Peyer's patch (tissue), 4 donors: Measurements from ENCODE around the gene UTF1. TPM values are rescaled to one million over a fixed set of nuclear protein-coding genes. Genes with fewer than 3 reads are reported as not detected.
"Not testable (repeated sequence)": the region's sequence is repeated elsewhere in the genome, so short reads cannot be mapped to it uniquely, and the experiment has no call there.

Experiments
- DNase-seq, 3 donors: peaks; one replicate each; pipeline ENCODE4 v3.0.0-alpha.2; 2017 to 2019
- H3K27ac ChIP-seq, 4 donors: fragments of 200-600 bp; sonication (generic); one replicate each; pipeline ENCODE4 v1.5.1; 2016 to 2019
- H3K27me3 ChIP-seq, 2 donors: fragments of 200-600 bp; sonication (generic); one replicate each; pipeline ENCODE4 v1.5.1; 2019
- H3K36me3 ChIP-seq, 3 donors: fragments of 200-600 bp; sonication (generic); one replicate each; pipeline ENCODE4 v1.5.1; 2016 to 2019
- H3K4me1 ChIP-seq, 4 donors: fragments of 200-600 bp; sonication (generic); one replicate each; pipeline ENCODE4 v1.5.1; 2016 to 2019
- H3K4me3 ChIP-seq, 4 donors: fragments of 200-600 bp; sonication (generic); 1 replicate in 3 of 4; 2 replicates in 1 of 4; pipeline ENCODE4 v1.5.1; 2016 to 2019; ENCODE audit warnings: mild to moderate bottlenecking in 1 of 4
- H3K9me3 ChIP-seq, 4 donors: fragments of 200-600 bp; sonication (generic); one replicate each; pipeline ENCODE4 v1.5.1; 2016 to 2019; ENCODE audit warnings: mild to moderate bottlenecking in 1 of 4
- CTCF ChIP-seq, 6 experiments: fragments of 450-650 bp in 4 of 6; fragments of 200-600 bp in 2 of 6; sonication (generic) in 1 of 6; IDR thresholded peaks; one replicate each; pipeline ENCODE4 v1.5.1; 2017 to 2019; ENCODE audit warnings: antibody characterized with exemption in 6 of 6, mild to moderate bottlenecking in 3 of 6, moderate library complexity in 1 of 6
- POLR2A ChIP-seq, 2 donors: fragments of 450-650 bp; IDR thresholded peaks; one replicate each; pipeline ENCODE4 v1.5.1; 2017; ENCODE audit warnings: antibody characterized with exemption in 2 of 2, mild to moderate bottlenecking in 2 of 2, moderate library complexity in 2 of 2
- total RNA-seq, 4 donors: library from RNA; depleted of rRNA; stranded (reverse); fragments of >200 nt; gene quantifications; one replicate each; pipeline ENCODE4 v1.1.0, GENCODE V29; 2016

Gene UTF1
- total RNA-seq, 4 donors from 2014 or later = not detected

GRCh38 chr10:133260895-133261725 lies 31.1 kb downstream of the UTF1 start:
- Histone ChIP-seq H3K27ac (peak overlapping the region; percentile 87 to 96 (median 91)), H3K36me3 (no peaks in the 10 kb centered on the region), H3K4me1 (peaks cover 10 to 67% (median 33%) of the 10 kb centered on the region in 4 donors), H3K4me3 (peak overlapping the region; percentile 69 to 96 (median 86)), H3K9me3 (no peaks in the 10 kb centered on the region), H3K27me3 (no peaks in the 10 kb centered on the region)
- TF ChIP-seq POLR2A (IDR thresholded peaks at IDR 0.05) = no peak
- no peak for TF ChIP-seq CTCF (IDR thresholded peaks at IDR 0.05)
- DNase-seq = peak; percentile 55 to 79 (median 74)

- no peaks in the 10 kb centered on the region for H3K9me3 ChIP-seq
- peaks cover 10 to 67% (median 33%) of the 10 kb centered on the region in 4 donors for H3K4me1 ChIP-seq
- no peaks in the 10 kb centered on the region for H3K27me3 ChIP-seq
- TF ChIP-seq POLR2A (IDR thresholded peaks at IDR 0.05) = peak in 1 of 2 donors; percentile 48
- TF ChIP-seq CTCF (IDR thresholded peaks at IDR 0.05) = no peak
- H3K4me3 ChIP-seq = peak overlapping the region; percentile 69 to 96 (median 86)
- peak overlapping the region; percentile 87 to 96 (median 91) for H3K27ac ChIP-seq
- no peaks in the 10 kb centered on the region for H3K36me3 ChIP-seq
- peak; percentile 89 to 95 (median 91) for DNase-seq
Observed at GRCh38 chr10:133261726-133262325, 31.8 kb downstream of the UTF1 start.

GRCh38 chr10:133262696-133263095 lies 32.7 kb downstream of the UTF1 start:
- Histone ChIP-seq H3K4me1 (peaks cover 3 to 59% (median 26%) of the 10 kb centered on the region in 4 donors), H3K4me3 (no peak overlapping the region), H3K27me3 (no peaks in the 10 kb centered on the region), H3K36me3 (no peaks in the 10 kb centered on the region), H3K9me3 (no peaks in the 10 kb centered on the region), H3K27ac (no peak overlapping the region)
- no peak for DNase-seq
- TF ChIP-seq CTCF (IDR thresholded peaks at IDR 0.05) = no peak
- TF ChIP-seq POLR2A (IDR thresholded peaks at IDR 0.05) = no peak

GRCh38 chr10:133263674-133264073 lies 33.7 kb downstream of the UTF1 start:
- Histone ChIP-seq H3K4me3 (no peak overlapping the region), H3K27ac (no peak overlapping the region), H3K4me1 (peaks cover 3 to 49% (median 16%) of the 10 kb centered on the region in 4 donors), H3K36me3 (no peaks in the 10 kb centered on the region), H3K9me3 (no peaks in the 10 kb centered on the region), H3K27me3 (no peaks in the 10 kb centered on the region)
- DNase-seq = no peak
- TF ChIP-seq POLR2A (IDR thresholded peaks at IDR 0.05) (no peak), CTCF (IDR thresholded peaks at IDR 0.05) (no peak)

- peak overlapping the region in 2 of 4 donors; percentile 17 to 30 for H3K27ac ChIP-seq
- DNase-seq = peak in 2 of 3 donors; percentile 37 to 78
- H3K4me1 ChIP-seq = peaks cover 2 to 41% (median 8%) of the 10 kb centered on the region in 4 donors
- no peak overlapping the region for H3K4me3 ChIP-seq
- H3K36me3 ChIP-seq = peaks cover 0 to under 1% (median 0%) of the 10 kb centered on the region in 3 donors
- TF ChIP-seq CTCF (IDR thresholded peaks at IDR 0.05) (no peak), POLR2A (IDR thresholded peaks at IDR 0.05) (no peak)
- H3K27me3 ChIP-seq = no peaks in the 10 kb centered on the region
- H3K9me3 ChIP-seq = no peaks in the 10 kb centered on the region
Observed at GRCh38 chr10:133264461-133264860, 34.4 kb downstream of the UTF1 start.

- not testable (repeated sequence) for H3K27ac ChIP-seq
Observed at GRCh38 chr10:133265052-133265451, 35.0 kb downstream of the UTF1 start.

More at GRCh38 chr10:133265052-133265451, 35.0 kb downstream of the UTF1 start:
- H3K9me3 ChIP-seq, H3K4me3 ChIP-seq, H3K27me3 ChIP-seq, DNase-seq, H3K36me3 ChIP-seq: not testable (repeated sequence)
- H3K4me1 ChIP-seq = peaks cover 0 to 35% (median 8%) of the 10 kb centered on the region in 4 donors
